Activated CD4-positive, alpha-beta T cell treated with anti-CD3 and anti-CD28 coated beads, Interleukin-2, amount 50 U/mL, for 48 hours (primary cell): ENCODE data around the gene MAK.
"Not testable (repeated sequence)": the region's sequence is repeated elsewhere in the genome, so short reads cannot be mapped to it uniquely, and the experiment has no call there.

ENCODE experiments used
- DNase-seq, 2 experiments: peaks; one replicate each; pipeline ENCODE4 v3.0.0-alpha.2; 2020

MAK gene

DNA sequence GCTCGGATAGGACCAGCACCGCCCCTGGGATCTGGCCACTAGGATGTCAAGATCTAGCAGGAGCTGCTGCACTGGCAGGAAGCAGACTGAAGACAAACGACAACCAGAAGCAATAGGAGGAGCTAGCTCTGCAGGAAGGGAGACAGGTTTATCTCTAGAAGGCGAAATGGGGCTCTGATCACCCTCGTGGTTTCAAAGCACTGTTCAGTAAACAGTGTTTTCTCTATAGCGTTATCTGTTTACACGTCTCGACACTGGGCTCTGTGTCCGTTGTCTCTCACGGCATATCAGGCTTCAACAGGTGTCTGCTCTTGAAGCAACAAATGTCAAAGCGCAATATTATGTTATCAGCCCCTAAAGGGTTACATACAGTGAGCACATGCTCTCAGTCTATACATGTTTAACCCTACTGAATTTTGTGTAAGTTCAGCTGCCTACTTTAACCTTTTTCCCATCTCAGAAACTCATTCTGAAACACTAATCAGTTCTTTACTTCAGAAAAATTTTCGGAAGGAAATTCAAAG, 66.9 kb downstream of the MAK start:
- DNase-seq, result no peak

DNA sequence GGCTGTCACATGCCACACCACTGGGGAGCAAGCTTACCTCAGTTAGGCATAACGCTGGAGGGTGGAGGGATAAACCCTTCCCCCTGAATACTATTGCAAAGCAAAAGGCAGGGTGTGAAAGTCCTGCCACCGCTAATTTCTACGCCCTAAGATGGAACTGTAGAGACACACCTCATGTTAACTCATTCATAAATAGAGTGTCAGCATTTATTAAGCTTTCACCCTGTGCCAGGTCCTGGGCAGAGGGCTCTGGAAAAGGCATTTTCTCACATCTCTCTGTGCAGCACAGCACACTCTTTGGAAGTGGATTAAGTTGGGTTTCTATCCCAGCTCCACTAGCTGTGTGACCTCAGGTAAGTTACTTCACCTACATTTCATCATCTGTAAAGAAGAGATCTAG, 68.9 kb downstream of the MAK start:
- no peak for DNase-seq

DNA sequence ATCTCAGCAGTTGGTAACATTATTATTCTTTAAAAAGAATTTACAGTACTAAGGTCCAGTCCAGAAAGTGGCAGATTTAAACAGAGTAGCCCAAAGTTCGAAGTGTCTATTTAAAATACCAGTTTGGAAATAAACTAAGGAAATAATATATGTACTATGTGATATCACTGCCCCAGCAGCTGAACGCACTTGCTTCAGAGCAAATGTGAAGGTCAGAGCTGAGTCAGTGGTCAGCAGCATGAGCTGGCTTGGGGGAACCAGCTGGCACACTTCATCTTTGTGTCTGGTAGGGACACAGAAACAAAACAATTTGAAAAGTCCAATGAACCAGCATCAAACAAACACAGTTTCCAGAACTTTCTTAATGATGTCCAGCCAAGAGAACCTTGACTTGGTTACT, 75.3 kb downstream of the MAK start:
- no peak for DNase-seq

DNA sequence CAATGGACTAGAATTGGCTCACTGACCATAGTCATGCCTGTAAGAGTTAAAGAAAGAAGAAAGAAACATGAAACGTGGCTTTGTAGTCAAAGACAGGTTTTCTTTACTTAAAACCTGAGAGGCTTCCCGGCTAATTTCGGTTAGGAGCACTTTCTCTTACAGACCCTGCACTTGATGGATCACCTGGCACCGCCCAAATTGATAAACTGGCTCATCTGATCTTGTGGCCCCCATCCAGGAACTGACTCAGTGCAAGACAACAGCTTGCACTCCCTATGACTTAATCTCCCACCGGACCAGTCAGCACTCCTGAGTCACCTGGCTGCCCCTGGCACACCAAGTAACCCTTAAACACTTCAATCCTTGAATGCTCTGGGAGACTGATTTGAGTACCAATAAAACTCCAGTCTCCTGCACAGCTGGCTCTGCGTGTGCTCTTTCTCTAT, 78.4 kb downstream of the MAK start:
- DNase-seq, result no peak

DNA sequence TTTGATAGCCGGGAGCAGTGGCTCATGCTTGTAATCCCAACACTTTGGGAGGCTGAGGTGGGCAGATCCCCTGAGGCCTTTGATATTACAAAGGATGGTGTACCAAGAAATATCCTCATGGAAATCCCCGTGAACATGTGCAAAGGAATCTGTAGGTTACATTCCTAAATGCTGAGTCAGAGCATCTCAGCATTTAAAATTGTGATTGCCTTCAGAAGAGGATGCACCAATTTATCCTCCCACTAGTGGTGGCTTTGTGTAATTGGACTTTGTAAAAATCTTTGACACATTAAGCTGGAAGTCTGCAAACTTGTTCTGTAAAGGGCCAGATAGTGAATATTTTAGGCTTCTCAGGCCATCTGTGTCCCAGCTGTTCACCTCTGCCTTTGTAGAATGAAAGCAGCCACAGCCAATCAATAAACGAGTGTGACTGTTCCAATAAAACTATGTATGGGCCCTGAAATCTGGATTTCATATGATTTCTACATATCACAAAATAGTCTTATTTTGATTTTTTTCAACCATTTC, 79.0 kb downstream of the MAK start:
- no peak for DNase-seq

DNA sequence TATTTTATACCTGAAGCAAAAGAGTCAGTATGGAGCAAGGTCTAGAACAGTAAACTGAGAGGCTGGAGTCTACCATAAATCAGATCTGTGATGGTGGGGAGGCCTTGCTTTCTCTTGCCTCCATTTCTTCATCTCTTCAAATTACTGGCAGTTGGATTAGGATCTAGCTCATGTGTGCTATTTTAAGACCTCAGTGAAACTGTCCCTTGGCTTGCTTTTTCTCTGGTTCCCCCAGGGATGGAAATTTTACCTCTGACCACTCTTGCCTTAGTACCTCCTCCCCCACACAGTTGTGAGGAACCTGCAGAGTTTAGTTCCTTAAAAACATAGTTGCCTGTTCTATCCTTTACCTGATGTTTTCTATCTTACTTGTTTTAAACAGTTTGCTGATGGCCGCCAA, 82.3 kb downstream of the MAK start:
- no peak for DNase-seq

DNA sequence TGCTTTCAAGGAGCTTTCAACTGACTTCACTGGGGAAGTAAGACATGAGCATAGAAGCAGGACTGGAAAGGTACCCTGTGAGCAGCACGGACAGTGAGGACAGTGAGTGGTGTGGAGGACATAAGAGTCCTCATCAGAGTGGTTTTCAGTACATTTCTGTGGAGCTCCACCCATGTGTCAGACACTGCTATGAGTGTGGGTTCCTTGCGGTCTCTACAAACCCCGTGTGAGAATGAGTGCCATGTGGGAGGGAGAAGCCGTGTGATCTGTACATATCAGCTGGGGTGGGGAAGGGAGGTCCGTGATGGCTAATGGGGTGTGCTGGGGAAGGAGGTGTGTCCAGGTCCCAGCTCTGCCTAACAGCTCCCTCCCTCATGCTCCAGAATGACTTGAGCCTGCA, 86.6 kb downstream of the MAK start:
- DNase-seq, result not testable (repeated sequence)

DNA sequence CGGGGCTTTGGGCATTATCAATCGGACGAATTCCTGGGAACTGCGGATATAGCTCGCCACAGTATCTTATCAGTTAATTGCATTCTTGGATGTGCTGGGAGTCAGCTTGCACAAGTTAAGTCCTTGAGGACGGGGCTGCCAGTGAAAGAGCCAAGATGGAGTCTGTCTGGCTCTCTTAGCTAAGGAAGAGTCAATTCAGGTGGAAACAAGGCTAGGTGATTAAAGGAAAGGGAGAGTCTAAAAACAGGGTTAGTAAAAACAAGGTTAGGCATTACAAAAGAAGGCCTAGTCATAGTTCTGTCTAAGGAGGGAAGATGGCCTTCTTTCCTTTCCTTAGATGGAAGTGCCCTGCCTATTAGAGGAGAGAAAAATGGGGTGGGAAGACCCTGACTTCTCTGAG, 87.8 kb downstream of the MAK start:
- not testable (repeated sequence) for DNase-seq

DNA sequence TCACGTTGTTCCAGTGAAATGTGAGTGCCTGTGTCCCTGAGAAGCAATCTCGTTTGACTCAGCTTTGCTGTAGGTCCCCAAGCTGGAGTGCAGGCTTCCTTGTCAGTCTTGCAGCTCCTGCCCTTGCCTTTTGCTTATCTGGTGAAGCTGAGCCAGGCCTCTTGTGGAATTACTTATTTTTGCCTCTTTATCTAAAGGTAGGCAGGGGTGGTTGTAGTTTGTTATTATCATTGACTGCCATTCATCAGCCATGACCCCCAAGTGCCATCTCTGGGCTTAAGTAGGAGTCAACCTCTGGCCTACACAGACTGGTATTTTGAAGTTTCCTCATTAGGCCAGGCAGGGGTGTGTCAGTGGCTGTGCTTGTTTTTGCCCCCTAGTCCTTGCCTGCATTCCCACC, 88.6 kb downstream of the MAK start:
- DNase-seq, result no peak

DNA sequence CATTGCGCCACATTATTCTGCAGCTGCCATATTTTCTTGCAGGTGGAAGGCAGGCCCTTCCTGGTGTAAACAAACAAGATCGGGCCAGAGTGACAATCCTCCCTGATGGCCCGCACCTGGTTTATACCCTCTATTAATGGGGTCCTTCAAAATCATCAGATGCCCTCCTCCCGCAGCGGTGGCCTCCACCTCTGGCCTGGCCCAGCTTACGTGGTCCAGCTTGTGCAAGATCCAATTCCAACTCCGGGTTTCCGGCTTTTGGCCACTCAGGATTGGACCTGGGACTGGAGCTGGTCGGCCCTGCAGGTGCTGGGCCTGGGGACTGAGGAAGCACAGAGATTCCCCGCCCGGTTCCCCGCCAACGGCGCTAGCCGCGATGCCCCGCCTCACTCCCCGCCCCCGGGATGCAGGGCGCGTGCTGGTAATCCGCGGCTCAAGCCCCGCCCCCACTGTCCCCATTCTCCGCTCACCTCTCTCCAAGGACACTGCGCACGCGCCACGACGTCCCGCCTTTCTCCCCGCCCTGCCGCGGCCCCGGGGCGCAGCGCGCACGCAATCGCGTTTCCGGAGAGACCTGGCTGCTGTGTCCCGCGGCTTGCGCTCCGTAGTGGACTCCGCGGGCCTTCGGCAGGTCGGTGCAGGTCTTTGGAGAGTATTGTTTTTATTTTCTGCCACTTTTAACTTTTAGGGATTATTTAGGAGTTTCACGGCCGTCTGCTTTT, 90.9 kb downstream of the MAK start, which contains the start of gene TMEM14B:
TSS of gene TMEM14B (plus strand) at position 555 of the 722 bp plus-strand sequence. CDS start 1,441 bp downstream, outside the sequence.
- peak; percentile 100 for DNase-seq

DNA sequence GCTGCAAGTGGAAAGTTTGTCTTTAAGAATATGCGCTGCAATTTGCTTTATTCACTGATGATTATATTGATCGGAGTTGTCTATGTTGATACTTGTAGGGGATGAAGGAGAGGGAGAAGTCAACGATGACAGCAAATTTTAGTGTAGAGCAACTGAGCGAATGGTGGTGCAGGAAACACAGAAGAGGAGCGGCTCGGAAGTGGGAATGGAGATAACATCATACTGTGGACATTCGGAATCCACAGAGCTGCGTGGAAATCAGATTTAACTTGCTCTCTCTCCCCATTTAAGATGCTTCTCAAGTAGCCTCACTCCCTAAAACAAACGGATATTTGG, 91.5 kb downstream of the MAK start:
- no peak for DNase-seq

DNA sequence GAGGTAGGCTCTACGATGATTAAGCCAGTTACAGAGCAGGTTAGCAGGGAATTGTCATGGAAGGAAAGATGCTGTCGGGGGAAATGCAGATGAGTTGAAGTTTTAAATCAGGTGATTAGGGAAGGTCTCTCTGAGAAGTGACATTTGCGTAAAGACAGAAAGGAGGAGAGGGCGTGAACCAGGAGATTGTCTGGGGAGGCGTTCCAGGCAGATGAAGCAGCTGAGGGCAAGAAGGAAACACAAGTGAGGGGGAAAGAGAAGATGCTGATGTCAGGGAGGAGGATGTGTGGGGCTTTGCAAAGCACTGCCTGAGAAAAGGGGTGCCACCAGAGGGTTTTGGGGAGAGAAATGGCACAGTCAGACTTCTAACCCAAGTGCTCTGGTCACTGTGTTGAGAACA, 93.2 kb downstream of the MAK start:
- no peak for DNase-seq

DNA sequence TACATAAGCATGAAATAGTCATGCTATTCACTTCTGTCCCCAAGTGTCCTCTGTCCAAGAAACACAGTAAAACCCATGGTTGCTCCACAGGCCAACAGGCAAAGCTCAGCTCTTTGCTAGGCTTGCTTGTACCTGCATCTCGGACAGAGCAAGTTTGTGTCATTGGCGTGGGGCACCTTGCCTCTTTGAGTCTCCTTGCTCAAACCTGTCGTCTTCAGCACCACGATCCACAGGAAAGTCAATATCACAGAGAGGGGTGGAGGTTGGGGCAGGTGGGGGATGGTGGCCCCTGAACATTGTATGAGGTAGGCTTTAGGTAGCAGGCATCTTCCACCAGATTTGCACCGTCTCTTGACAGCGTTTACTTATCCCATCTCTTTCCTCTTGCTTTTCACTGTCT, 94.8 kb downstream of the MAK start:
- DNase-seq, result no peak

DNA sequence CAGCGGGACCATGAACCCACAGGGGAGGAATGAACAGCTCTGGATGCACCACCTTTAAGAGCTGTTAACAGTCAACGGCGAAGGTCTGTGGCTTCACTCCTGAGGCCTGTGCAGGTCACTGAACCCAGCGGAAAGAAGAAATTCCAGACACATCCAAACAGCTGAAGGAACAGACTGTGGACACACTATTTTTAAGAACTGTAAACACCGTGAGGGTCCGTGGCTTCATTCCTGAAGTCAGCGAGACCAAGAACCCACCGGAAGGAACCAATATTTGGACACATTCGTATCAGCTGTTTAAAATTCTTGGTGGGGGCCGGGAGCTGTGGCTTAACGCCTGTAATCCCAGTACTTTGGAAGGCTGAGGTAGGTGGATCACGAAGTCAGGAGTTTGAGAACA, 96.1 kb downstream of the MAK start:
- DNase-seq, result no peak

DNA sequence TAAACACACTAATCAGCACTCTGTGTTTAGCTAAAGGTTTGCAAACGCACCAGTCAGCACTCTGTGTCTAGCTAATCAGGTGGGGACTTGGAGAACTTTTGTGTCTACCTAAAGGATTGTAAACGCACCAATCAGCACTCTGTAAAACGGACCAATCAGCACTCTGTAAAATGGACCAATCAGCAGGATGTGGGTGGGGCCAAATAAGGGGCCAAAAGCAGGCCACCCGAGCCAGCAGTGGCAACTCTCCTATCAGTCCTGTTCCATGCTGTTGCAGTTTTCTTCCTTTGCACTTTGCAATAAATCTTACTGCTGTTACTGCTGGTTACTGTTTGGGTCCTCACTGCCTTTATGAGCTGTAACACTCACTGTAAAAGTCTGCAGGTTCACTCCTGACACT, 96.7 kb downstream of the MAK start:
- DNase-seq, result not testable (repeated sequence)

DNA sequence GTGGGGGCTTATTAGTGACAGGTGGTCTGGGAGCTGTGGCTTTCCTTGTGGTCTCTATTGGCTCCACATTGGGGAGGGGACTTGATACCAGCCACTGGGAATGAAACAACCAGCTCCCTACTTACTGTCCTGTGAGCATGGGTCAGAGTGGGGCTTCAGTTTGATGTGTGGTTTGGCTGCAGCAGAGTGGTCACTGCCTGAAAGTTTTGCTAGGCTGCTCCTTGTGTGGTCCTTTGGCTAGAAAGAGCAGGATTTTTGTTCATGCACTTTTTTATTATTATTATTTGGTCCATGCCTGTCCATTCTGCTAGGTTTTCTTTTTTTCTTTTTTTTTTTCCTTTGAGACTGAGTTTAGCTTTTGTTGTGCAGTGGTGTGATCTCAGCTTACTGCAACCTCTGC, 98.3 kb downstream of the MAK start:
- no peak for DNase-seq

DNA sequence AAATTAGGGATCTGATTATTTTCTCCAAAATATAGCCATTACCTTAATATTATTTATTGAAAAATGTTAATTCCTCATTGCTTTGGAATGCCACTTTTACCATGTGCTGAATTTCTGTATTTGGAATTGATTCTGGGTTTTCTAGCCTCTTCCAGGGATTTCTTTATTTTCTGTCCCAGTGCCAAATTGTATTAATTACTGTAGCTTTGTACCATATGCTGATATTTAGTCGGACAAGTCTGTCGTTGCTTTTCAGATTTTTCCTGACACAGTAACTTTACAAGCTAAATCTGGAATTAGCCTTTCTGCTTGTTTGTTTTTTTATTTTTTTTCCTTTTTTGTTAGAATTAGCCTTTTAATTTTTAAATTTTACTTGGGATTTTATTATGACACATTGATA, 101.6 kb downstream of the MAK start:
- DNase-seq, result no peak

DNA sequence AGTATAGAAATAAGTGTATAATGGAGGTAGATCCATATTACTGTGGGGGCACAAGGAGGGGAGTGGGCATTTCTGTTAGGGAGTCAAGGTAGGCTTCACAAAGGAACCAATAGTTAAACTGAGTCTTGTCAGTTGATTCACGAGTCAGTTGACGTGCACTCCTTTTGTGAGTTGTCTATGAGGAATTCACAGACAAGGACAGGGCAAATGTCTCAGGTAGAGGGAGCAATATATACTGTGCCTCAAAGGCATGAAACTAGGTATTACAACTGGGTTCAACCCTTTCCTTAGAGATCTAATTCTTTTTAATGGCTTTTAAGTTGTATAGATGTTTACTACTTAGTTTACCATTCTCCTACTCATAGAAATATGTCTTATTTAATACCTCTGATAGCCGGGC, 104.5 kb downstream of the MAK start:
- no peak for DNase-seq

DNA sequence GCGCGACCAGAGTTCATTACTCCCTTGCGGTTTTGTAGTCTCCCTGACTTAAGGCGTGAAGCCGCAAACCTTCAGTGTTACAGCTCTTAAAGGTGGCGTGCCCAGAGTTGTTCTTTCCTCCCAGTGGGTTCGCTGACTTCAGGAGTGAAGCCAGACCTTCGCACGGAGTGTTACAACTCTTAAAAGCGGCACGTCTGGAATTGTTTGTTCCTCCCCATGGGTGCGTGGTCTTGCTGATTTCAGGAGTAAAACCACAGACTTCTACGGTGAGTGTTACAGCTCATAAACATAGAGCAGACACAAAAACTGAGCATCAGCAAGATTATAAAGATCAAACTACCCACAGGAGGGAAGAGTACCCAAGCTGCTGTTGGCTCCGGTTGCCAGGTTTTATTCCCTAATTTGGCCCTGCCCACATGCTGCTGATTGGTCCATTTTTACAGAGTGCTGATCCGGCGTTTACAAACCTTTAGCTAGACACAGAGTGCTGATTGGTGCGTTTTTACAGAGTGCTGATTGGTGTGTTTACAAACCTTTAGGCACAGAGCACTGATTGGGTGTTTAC, 105.1 kb downstream of the MAK start:
- DNase-seq, result no peak

DNA sequence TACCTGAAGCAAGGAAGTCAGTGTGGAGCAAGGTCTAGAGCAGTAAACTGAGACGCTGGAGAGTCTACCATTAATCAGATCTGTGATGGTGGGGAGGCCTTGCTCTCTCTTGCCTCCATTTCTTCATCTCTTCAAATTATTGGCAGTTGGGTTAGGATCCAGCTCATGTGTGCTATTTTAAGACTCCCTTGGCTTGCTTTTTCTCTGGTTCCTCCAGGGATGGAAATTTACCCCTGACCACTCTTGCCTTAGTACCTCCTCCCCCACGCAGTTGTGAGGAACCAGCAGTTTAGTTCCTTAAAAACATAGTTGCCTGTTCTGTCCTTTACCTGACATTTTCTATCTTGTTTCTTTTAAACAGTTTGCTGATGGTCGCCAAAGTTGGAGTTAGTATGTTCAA, 108.1 kb downstream of the MAK start:
- DNase-seq, result no peak

DNA sequence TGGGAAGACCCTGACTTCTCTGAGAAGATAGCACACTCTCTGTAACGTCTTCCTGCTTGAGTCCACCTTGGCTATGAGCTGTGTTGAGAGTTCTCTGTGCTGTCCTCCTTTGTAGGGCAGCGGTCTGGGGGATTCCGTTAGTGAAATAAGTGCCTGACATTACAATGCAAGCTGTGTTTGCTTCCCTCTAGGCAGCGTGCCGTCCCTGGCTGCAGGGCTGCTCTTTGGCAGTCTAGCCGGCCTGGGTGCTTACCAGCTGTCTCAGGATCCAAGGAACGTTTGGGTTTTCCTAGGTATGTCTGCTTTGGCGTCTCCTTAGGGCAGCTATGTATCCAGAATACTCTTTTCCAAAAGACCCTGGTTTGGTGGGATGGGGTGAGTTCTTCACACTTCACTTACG, 112.6 kb downstream of the MAK start:
- DNase-seq, result no peak

DNA sequence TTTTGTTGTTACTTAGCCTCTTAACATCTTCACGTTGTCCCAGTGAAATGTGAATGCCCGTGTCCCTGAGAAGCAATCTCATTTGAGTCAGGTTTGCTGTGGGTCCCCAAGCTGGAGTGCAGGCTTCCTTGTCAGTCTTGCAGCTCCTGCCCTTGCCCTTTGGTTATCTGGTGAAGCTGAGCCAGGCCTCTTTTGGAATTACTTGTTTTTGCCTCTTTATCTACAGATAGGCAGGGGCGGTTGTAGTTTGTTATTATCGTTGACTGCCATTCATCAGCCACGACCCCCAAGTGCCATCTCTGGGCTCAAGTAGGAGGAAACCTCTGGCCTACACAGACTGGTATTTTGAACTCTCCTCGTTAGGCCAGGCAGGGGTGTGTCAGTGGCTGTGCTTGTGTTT, 113.3 kb downstream of the MAK start:
- no peak for DNase-seq

DNA sequence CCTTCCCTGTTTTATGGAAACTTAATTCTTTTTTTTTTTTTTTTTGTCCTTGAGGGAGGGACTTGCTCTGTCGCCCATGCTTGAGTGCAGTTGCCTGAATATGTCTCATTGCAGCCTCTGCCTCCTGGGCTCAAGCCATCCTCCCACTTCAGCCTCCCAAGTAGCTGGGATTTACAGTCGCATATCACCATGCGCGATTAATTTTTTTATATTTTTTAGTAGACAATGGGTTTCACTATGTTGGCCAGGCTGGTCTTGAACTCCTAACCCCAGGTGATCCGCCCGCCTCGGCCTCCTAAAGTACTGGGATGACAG, 114.8 kb downstream of the MAK start:
- DNase-seq, result no peak

DNA sequence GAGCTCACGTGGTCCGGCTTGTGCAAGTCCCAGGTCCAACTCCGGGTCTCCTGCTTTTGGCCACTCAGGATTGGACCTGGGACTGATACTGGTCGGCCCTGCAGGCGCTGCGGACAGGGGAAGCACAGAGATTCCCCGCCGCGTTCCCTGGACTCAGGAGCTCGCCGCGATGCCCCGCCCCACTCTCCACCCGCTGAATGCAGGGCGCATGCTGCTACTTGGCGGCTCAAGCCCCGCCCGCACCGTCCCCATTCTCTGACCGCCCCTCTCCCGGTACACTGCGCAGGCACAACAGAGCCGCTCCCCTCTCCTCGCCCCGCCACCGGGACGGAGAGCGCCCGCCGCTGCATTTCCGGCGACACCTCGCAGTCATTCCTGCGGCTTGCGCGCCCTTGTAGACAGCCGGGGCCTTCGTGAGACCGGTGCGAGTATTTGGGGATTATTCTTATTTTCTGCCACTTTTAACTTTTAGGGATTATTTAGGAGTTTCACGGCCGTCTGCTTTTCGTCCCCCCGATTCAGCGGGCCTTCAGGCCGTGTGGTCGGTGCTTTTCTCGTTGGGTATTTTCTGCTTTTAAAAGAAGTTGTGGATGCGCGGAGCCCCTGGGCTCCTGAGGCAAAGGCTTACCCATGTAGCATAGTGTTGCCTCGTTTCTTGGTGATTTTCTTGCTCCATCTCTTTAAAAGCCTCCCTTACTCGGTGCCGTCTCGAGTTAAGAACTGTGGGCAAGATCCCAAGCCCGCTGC, 115.3 kb downstream of the MAK start, which contains the start of gene TMEM14C:
TSS of gene TMEM14C (plus strand) at position 251 of the 747 bp plus-strand sequence. CDS start 1,544 bp downstream, outside the sequence.
- DNase-seq, result peak; percentile 95 to 96
